PC-3 (cell line): ENCODE results near the gene MSL1. TPM values are rescaled to one million over a fixed set of nuclear protein-coding genes. Genes with fewer than 3 reads are reported as not detected.

Experiments
- ATAC-seq: fragments of 200-7000 bp; cut with Tn5 transposase; 2 replicates; pipeline ENCODE4 v1.9.1; 2020; ENCODE audit warnings: mild to moderate bottlenecking, moderate library complexity
- BruUV-seq: library from RNA; stranded (reverse); fragments of 400-500 nt; replicated peaks from 2 replicates; lab custom pipeline; 2021; lab: Mats Ljungman, UMichigan
- CTCF ChIA-PET: fragments of 300-600 bp; sonication (Branson Sonifier 250); formaldehyde crosslinking; loops from one replicate; lab custom pipeline; 2022; ENCODE audit warnings: antibody characterized with exemption; lab: Charles Lee
- POLR2A ChIA-PET: fragments of 300-600 bp; sonication (Branson Sonifier 250); formaldehyde crosslinking; loops from one replicate; lab custom pipeline; 2022; ENCODE audit warnings: antibody characterized with exemption; ENCODE audit not compliant: unreplicated experiment; lab: Charles Lee
- DNase-seq: peaks from one replicate; pipeline ENCODE4 v3.0.0-alpha.2; 2015
- H2AFZ ChIP-seq: fragments of 300-600 bp; sonication (generic); 2 replicates; pipeline ENCODE4 v1.6.0; 2016; ENCODE audit warnings: antibody characterized with exemption, low read length
- H3F3A ChIP-seq: fragments of 300-600 bp; sonication (generic); one replicate; pipeline ENCODE4 v1.6.0; 2017; ENCODE audit warnings: antibody characterized with exemption, low read length, control low read depth, mild to moderate bottlenecking; ENCODE audit not compliant: unreplicated experiment
- H3K27ac ChIP-seq: fragments of 300-600 bp; sonication (generic); 2 replicates; pipeline ENCODE4 v1.5.1; 2016; ENCODE audit warnings: mild to moderate bottlenecking, low read length
- H3K27me3 ChIP-seq: fragments of 300-600 bp; sonication (generic); 2 replicates; pipeline ENCODE4 v1.6.1; 2016; ENCODE audit warnings: low read length, mixed read lengths
- H3K36me3 ChIP-seq: fragments of 300-600 bp; sonication (generic); 2 replicates; pipeline ENCODE4 v1.6.1; 2016; ENCODE audit warnings: low read depth, mixed run types, low read length, mixed read lengths
- H3K4me1 ChIP-seq: fragments of 300-600 bp; sonication (generic); 2 replicates; pipeline ENCODE4 v1.5.1; 2016; ENCODE audit warnings: low read length; ENCODE audit not compliant: insufficient read depth
- H3K4me2 ChIP-seq: fragments of 300-600 bp; sonication (generic); 2 replicates; pipeline ENCODE4 v1.6.0; 2016; ENCODE audit warnings: low read length
- H3K4me3 ChIP-seq: fragments of 300-600 bp; sonication (generic); 2 replicates; pipeline ENCODE4 v1.5.1; 2016; ENCODE audit warnings: mild to moderate bottlenecking, low read length, mixed read lengths
- H3K79me2 ChIP-seq: fragments of 300-600 bp; sonication (generic); 2 replicates; pipeline ENCODE4 v1.6.1; 2017; ENCODE audit warnings: low read length, mixed read lengths
- H3K9ac ChIP-seq: fragments of 300-600 bp; sonication (generic); 2 replicates; pipeline ENCODE4 v1.6.0; 2016; ENCODE audit warnings: mild to moderate bottlenecking, low read length
- H3K9me2 ChIP-seq: fragments of 300-600 bp; sonication (generic); replicated peaks from 2 replicates; pipeline ENCODE4 v1.6.1; 2016; ENCODE audit warnings: mixed run types, low read length, mixed read lengths
- H3K9me3 ChIP-seq: fragments of 300-600 bp; sonication (generic); 2 replicates; pipeline ENCODE4 v1.6.1; 2016; ENCODE audit warnings: low read length, mixed read lengths
- H4K20me1 ChIP-seq: fragments of 300-600 bp; sonication (generic); 2 replicates; pipeline ENCODE4 v1.6.1; 2016; ENCODE audit warnings: low read length, mixed read lengths
- EZH2 ChIP-seq: fragments of 300-600 bp; sonication (generic); IDR thresholded peaks from one replicate; pipeline ENCODE4 v1.6.1; 2017; ENCODE audit warnings: antibody characterized with exemption, mild to moderate bottlenecking, low read length; ENCODE audit not compliant: unreplicated experiment
- EZH2phosphoT487 ChIP-seq: fragments of 300-600 bp; sonication (generic); IDR thresholded peaks from 2 replicates; pipeline ENCODE4 v1.6.1; 2018; ENCODE audit warnings: mild to moderate bottlenecking, antibody characterized with exemption, low read length, borderline replicate concordance
- intact Hi-C: fragments of 100-400 bp; cut with micrococcal nuclease; formaldehyde crosslinking; loops from 2 replicates; pipeline ENCODE4 v1.9.0; 2023
- total RNA-seq: library from RNA; depleted of rRNA; stranded (reverse); fragments of >200 nt; gene quantifications from 2 replicates; pipeline ENCODE4 v1.2.3, GENCODE V29; 2014
- TF ChIP-seq, protein P1 (sequence below): fragments of 300-600 bp; sonication (generic); conservative IDR thresholded peaks from 2 replicates; pipeline ENCODE4 v1.5.1; 2017; ENCODE audit warnings: antibody characterized with exemption, low read depth, mild to moderate bottlenecking, low read length

MSL1 gene
- total RNA-seq, 1 experiment from 2014 or later, result 22.2 TPM

GRCh38 chr17:40122136-40122998 is 596 bp downstream of the MSL1 start:
- H3K36me3 ChIP-seq, result peaks cover 11% of the 10 kb centered on the region; the same call in 1 of the 2 replicates
- TF ChIP-seq, protein P1, sequence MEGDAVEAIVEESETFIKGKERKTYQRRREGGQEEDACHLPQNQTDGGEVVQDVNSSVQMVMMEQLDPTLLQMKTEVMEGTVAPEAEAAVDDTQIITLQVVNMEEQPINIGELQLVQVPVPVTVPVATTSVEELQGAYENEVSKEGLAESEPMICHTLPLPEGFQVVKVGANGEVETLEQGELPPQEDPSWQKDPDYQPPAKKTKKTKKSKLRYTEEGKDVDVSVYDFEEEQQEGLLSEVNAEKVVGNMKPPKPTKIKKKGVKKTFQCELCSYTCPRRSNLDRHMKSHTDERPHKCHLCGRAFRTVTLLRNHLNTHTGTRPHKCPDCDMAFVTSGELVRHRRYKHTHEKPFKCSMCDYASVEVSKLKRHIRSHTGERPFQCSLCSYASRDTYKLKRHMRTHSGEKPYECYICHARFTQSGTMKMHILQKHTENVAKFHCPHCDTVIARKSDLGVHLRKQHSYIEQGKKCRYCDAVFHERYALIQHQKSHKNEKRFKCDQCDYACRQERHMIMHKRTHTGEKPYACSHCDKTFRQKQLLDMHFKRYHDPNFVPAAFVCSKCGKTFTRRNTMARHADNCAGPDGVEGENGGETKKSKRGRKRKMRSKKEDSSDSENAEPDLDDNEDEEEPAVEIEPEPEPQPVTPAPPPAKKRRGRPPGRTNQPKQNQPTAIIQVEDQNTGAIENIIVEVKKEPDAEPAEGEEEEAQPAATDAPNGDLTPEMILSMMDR, result no peak
- no peak for TF ChIP-seq EZH2
- no peak for TF ChIP-seq EZH2phosphoT487
- no peaks in the 10 kb centered on the region for H3K27me3 ChIP-seq
- H4K20me1 ChIP-seq, result 0 out of 2 replicates have a peak, but pooled peaks cover 7% of the 10 kb centered on the region
- peak overlapping the region; percentile 57 for H3K27ac ChIP-seq
- 0 out of 2 replicates have a peak overlapping the region, but pooled peaks have one; percentile 85 for H2AFZ ChIP-seq
- CTCF ChIA-PET, result interaction anchor here (0.6 to 2.1 kb wide), 3 partner anchors 9 to 74 kb away, joined by 3 to 18 read pairs (median 4); no protein-coding TSS in a partner anchor
- no peaks in the 10 kb centered on the region for H3F3A ChIP-seq
- no peaks in the 10 kb centered on the region for H3K9me2 ChIP-seq
- intact Hi-C loops, result no loop called here
- peaks cover 4% of the 10 kb centered on the region for H3K4me1 ChIP-seq
- POLR2A ChIA-PET, result interaction anchor here (0.6 to 1.5 kb wide), 4 partner anchors 9 to 464 kb away, joined by 3 to 16 read pairs (median 8); no protein-coding TSS in a partner anchor
- peak overlapping the region; percentile 99 for H3K4me3 ChIP-seq
- ATAC-seq, result peak; percentile 43
- no peaks in the 10 kb centered on the region for H3K9me3 ChIP-seq
- BruUV-seq, result no TSS peak
- H3K79me2 ChIP-seq, result peaks cover 63% of the 10 kb centered on the region
- DNase-seq, result peak; percentile 33
- peak overlapping the region; percentile 98 for H3K4me2 ChIP-seq
- H3K9ac ChIP-seq, result peak overlapping the region; percentile 93

GRCh38 chr17:40122999-40123810 is 1.4 kb downstream of the MSL1 start:
- ATAC-seq (peak; percentile 6; the same call in 1 of the 2 replicates), DNase-seq (peak; percentile 33)
- Histone ChIP-seq H2AFZ (0 out of 2 replicates have a peak overlapping the region, but pooled peaks have one; percentile 26), H3K79me2 (peaks cover 65% of the 10 kb centered on the region), H3F3A (no peaks in the 10 kb centered on the region), H3K9me3 (no peaks in the 10 kb centered on the region), H3K36me3 (peaks cover 15% of the 10 kb centered on the region), H3K4me3 (peak overlapping the region; percentile 99), H3K27ac (peak overlapping the region; percentile 52), H3K9me2 (no peaks in the 10 kb centered on the region), H3K27me3 (no peaks in the 10 kb centered on the region), H3K4me1 (peaks cover 4% of the 10 kb centered on the region), H4K20me1 (0 out of 2 replicates have a peak, but pooled peaks cover 7% of the 10 kb centered on the region), H3K9ac (peak overlapping the region; percentile 93), H3K4me2 (peak overlapping the region; percentile 97)
- TF ChIP-seq, protein P1, result no peak
- TF ChIP-seq EZH2phosphoT487 (no peak), EZH2 (no peak)
- intact Hi-C loops, result no loop called here
- no TSS peak for BruUV-seq
- ChIA-PET CTCF (interaction anchor here (2.1 kb wide), 1 partner anchor 10 kb away, joined by 18 read pairs; no protein-coding TSS in a partner anchor), POLR2A (interaction anchor here (0.5 to 1.5 kb wide), 4 partner anchors 10 to 524 kb away, joined by 3 to 16 read pairs (median 4); partner anchors contain the start of gene SMARCE1)
